H1 (cell line): ENCODE data around the gene HOXC13. TPM values are rescaled to one million over a fixed set of nuclear protein-coding genes. Genes with fewer than 3 reads are reported as not detected.

Experiments
- BRCA1 ChIP-seq: IDR thresholded peaks from 2 replicates; pipeline ENCODE4 v1.6.1; 2012; ENCODE audit warnings: low read depth, low read length, improper control_type of control experiment
- GTF2F1 ChIP-seq: IDR thresholded peaks from 2 replicates; pipeline ENCODE4 v1.6.1; 2012; ENCODE audit warnings: low read depth, low read length, improper control_type of control experiment, borderline replicate concordance
- polyA plus RNA-seq, 7 experiments: library from polyadenylated mRNA; depleted of rRNA in 3 of 7; stranded (reverse) in 5 of 7; unstranded in 2 of 7; fragments of >200 nt in 5 of 7; fragments of 200-250 nt in 2 of 7; gene quantifications; 1 replicate in 5 of 7; 2 replicates in 1 of 7; 4 replicates in 1 of 7; pipeline versions ENCODE4 v1.2.1 to v1.2.3, GENCODE V29; 2011 to 2013; ENCODE audit warnings: missing spikeins in 2 of 7, mixed read lengths in 2 of 7
- total RNA-seq: library from RNA; stranded (reverse); fragmentation: NEBNext Ultra II Directional; extraction: Animal tissue kit (Norgen Biotek cat#: 25700); gene quantifications from 2 replicates; pipeline ENCODE4 v1.2.1, GENCODE V29; 2021
- TF ChIP-seq, protein P1 (sequence below), 3 experiments: IDR thresholded peaks; 1 replicate in 2 of 3; 2 replicates in 1 of 3; pipeline versions ENCODE4 v1.5.1 to v1.6.1; 2011; ENCODE audit warnings: low read length in 3 of 3, mild to moderate bottlenecking in 3 of 3, inconsistent platforms in 2 of 3, low read depth in 1 of 3, moderate library complexity in 1 of 3; ENCODE audit not compliant: insufficient read depth in 1 of 3; ENCODE audit errors: control extremely low read depth in 1 of 3
- TF ChIP-seq, protein P2 (sequence below): IDR thresholded peaks from 2 replicates; pipeline ENCODE4 v1.6.1; 2012; ENCODE audit warnings: low read length, inconsistent platforms

Gene HOXC13
- total and polyA plus RNA-seq, 2 of the 8 experiments (the other 6 are each of a cell fraction or from before 2014, with no cell fraction given), result 0.02 TPM; not detected in 1

DNA sequence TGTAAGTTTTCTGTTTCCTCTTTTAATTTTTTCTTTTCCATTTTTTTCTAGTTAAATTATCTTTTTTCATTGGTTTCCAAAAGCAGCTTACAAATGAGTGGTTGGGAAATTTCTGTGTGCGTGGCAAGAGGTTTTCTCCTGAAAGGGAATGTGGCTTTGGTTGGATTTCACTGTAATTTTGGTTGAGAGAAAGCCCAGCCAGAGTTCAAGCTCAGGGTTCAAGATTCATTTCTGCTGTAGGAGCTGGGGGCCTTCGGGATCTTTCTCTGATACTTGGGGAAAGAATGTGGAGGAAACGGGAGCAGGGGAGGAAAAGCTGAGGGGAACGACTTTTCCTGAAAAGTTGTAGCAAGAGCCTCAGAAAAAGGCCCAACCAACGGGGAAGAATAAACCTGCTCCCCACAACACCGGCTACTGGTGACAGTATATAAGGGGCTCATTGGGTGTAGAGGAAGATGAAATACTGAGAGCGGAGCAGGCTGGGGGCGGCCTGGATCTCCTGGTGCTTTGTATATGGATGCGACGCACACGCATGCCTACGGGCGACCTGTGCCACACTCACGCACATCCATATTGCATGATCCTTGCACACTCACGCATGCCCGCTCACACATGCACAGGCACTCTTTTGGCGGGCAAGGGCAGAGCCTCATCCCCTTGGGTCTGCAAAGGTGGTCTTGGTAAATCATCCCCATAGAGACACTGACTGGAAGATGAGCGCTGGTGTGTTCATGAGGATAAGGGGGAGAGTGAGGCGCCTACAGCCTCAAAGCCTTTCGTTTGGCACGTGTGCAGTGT is 48.3 kb downstream of the HOXC13 start (continued):
- TF ChIP-seq, protein P1, sequence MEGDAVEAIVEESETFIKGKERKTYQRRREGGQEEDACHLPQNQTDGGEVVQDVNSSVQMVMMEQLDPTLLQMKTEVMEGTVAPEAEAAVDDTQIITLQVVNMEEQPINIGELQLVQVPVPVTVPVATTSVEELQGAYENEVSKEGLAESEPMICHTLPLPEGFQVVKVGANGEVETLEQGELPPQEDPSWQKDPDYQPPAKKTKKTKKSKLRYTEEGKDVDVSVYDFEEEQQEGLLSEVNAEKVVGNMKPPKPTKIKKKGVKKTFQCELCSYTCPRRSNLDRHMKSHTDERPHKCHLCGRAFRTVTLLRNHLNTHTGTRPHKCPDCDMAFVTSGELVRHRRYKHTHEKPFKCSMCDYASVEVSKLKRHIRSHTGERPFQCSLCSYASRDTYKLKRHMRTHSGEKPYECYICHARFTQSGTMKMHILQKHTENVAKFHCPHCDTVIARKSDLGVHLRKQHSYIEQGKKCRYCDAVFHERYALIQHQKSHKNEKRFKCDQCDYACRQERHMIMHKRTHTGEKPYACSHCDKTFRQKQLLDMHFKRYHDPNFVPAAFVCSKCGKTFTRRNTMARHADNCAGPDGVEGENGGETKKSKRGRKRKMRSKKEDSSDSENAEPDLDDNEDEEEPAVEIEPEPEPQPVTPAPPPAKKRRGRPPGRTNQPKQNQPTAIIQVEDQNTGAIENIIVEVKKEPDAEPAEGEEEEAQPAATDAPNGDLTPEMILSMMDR (IDR thresholded peaks at IDR 0.05; ENCODE audit: control extremely low read depth in 1 of 3, insufficient read depth in 1 of 3, low read depth in 1 of 3, low read length in 3 of 3), result no peak
- TF ChIP-seq GTF2F1 (no peak), BRCA1 (no peak)
- TF ChIP-seq, protein P2, sequence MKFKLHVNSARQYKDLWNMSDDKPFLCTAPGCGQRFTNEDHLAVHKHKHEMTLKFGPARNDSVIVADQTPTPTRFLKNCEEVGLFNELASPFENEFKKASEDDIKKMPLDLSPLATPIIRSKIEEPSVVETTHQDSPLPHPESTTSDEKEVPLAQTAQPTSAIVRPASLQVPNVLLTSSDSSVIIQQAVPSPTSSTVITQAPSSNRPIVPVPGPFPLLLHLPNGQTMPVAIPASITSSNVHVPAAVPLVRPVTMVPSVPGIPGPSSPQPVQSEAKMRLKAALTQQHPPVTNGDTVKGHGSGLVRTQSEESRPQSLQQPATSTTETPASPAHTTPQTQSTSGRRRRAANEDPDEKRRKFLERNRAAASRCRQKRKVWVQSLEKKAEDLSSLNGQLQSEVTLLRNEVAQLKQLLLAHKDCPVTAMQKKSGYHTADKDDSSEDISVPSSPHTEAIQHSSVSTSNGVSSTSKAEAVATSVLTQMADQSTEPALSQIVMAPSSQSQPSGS, result no peak
